ENCODE measurements around the gene GRM4.

Gene GRM4

GRCh38 chr6:33994472-33995308, 151.2 kb downstream of the GRM4 start:
- no peak for DNase-seq (ENCODE audit: low read depth, low spot score)
- Histone ChIP-seq H3K27ac (peak overlapping the region; percentile 58; the same call in 1 of the 2 replicates), H3K9ac (ENCODE audit: insufficient read length) (peak overlapping the region; percentile 51), H3K36me3 (ENCODE audit: insufficient read depth, low read length) (no peaks in the 10 kb centered on the region), H3K9me3 (ENCODE audit: low read depth, low read length) (no peaks in the 10 kb centered on the region; the same call in 1 of the 2 replicates), H3K4me3 (peak overlapping the region; percentile 61)
- TF ChIP-seq FOXP2 (optimal IDR thresholded peaks at IDR 0.05; ENCODE audit: control extremely low read depth, extremely low read length, insufficient read depth) (no peak), EZH2 (IDR thresholded peaks at IDR 0.05) (no peak), POLR2AphosphoS5 (IDR thresholded peaks at IDR 0.05; ENCODE audit: borderline replicate concordance, low read depth, low read length) (no peak)

- DNase-seq (ENCODE audit: low read depth, low spot score), result no peak
- H3K27ac ChIP-seq, result no peak overlapping the region
These were observed 152.0 kb downstream of the GRM4 start for GRCh38 chr6:33993653-33994471.

GRCh38 chr6:33993091-33993490, 152.8 kb downstream of the GRM4 start:
- Histone ChIP-seq H3K27ac (no peak overlapping the region), H3K4me3 (no peak overlapping the region), H3K36me3 (ENCODE audit: insufficient read depth, low read length) (no peaks in the 10 kb centered on the region), H3K9ac (ENCODE audit: insufficient read length) (no peak overlapping the region), H3K9me3 (ENCODE audit: low read depth, low read length) (no peaks in the 10 kb centered on the region; the same call in 1 of the 2 replicates)
- no peak for DNase-seq (ENCODE audit: low read depth, low spot score)
- TF ChIP-seq EZH2 (IDR thresholded peaks at IDR 0.05) (no peak), POLR2AphosphoS5 (IDR thresholded peaks at IDR 0.05; ENCODE audit: borderline replicate concordance, low read depth, low read length) (no peak), FOXP2 (optimal IDR thresholded peaks at IDR 0.05; ENCODE audit: control extremely low read depth, extremely low read length, insufficient read depth) (no peak)

More at GRCh38 chr6:33993653-33994471, 152.0 kb downstream of the GRM4 start:
- no peaks in the 10 kb centered on the region for H3K36me3 ChIP-seq (ENCODE audit: insufficient read depth, low read length)
- TF ChIP-seq FOXP2 (optimal IDR thresholded peaks at IDR 0.05; ENCODE audit: control extremely low read depth, extremely low read length, insufficient read depth) (no peak), POLR2AphosphoS5 (IDR thresholded peaks at IDR 0.05; ENCODE audit: borderline replicate concordance, low read depth, low read length) (no peak), EZH2 (IDR thresholded peaks at IDR 0.05) (no peak)
- no peak overlapping the region for H3K9ac ChIP-seq (ENCODE audit: insufficient read length)
- H3K9me3 ChIP-seq (ENCODE audit: low read depth, low read length), result no peaks in the 10 kb centered on the region; the same call in 1 of the 2 replicates
- H3K4me3 ChIP-seq, result no peak overlapping the region

- no peak for DNase-seq (ENCODE audit: low read depth, low spot score)
- no peaks in the 10 kb centered on the region for H3K36me3 ChIP-seq (ENCODE audit: insufficient read depth, low read length)
- no peak overlapping the region for H3K4me3 ChIP-seq
- TF ChIP-seq POLR2AphosphoS5 (IDR thresholded peaks at IDR 0.05; ENCODE audit: borderline replicate concordance, low read depth, low read length) (no peak), FOXP2 (optimal IDR thresholded peaks at IDR 0.05; ENCODE audit: control extremely low read depth, extremely low read length, insufficient read depth) (no peak), EZH2 (IDR thresholded peaks at IDR 0.05) (no peak)
- no peak overlapping the region for H3K27ac ChIP-seq
- H3K9me3 ChIP-seq (ENCODE audit: low read depth, low read length), result no peaks in the 10 kb centered on the region; the same call in 1 of the 2 replicates
- H3K9ac ChIP-seq (ENCODE audit: insufficient read length), result no peak overlapping the region
These were observed 153.7 kb downstream of the GRM4 start for GRCh38 chr6:33992191-33992590.

GRCh38 chr6:33991610-33992009, 154.3 kb downstream of the GRM4 start:
- DNase-seq (ENCODE audit: low read depth, low spot score), result no peak
- TF ChIP-seq POLR2AphosphoS5 (IDR thresholded peaks at IDR 0.05; ENCODE audit: borderline replicate concordance, low read depth, low read length) (no peak), EZH2 (IDR thresholded peaks at IDR 0.05) (no peak), FOXP2 (optimal IDR thresholded peaks at IDR 0.05; ENCODE audit: control extremely low read depth, extremely low read length, insufficient read depth) (no peak)
- no peak overlapping the region for H3K4me3 ChIP-seq
- H3K9ac ChIP-seq (ENCODE audit: insufficient read length), result no peak overlapping the region
- no peaks in the 10 kb centered on the region for H3K9me3 ChIP-seq (ENCODE audit: low read depth, low read length)
- H3K36me3 ChIP-seq (ENCODE audit: insufficient read depth, low read length), result no peaks in the 10 kb centered on the region
- H3K27ac ChIP-seq, result no peak overlapping the region

DNA sequence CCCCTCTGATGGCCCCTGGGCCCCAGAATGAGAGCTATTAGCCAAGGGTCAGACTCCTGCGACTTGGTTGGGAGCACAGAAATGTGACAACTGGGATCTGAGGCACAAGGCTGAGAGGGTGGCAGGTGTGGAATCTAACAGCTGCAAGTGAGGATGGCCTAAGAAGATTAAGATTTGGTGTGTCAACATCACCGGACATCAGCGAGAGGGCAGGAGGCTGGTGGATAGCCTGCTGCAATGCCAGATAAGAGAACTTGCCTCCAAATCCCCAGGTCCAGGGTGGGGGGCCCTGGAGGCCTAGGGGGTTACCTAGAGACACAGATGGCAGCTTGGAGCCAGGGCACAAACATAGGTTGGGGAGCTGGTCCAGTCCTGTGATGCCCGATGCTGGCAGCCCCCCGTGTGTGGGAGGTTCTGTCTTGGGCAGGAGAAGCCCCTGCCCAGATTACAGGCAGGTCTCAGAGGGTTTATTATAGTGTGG, 155.8 kb downstream of the GRM4 start:
- no peak overlapping the region for H3K27ac ChIP-seq
- no peaks in the 10 kb centered on the region for H3K36me3 ChIP-seq (ENCODE audit: insufficient read depth, low read length)
- no peaks in the 10 kb centered on the region for H3K9me3 ChIP-seq (ENCODE audit: low read depth, low read length)
- no peak for TF ChIP-seq POLR2AphosphoS5 (IDR thresholded peaks at IDR 0.05; ENCODE audit: borderline replicate concordance, low read depth, low read length)
- no peak for TF ChIP-seq EZH2 (IDR thresholded peaks at IDR 0.05)
- H3K4me3 ChIP-seq, result no peak overlapping the region
- no peak overlapping the region for H3K9ac ChIP-seq (ENCODE audit: insufficient read length)
- no peak for DNase-seq (ENCODE audit: low read depth, low spot score)

DNA sequence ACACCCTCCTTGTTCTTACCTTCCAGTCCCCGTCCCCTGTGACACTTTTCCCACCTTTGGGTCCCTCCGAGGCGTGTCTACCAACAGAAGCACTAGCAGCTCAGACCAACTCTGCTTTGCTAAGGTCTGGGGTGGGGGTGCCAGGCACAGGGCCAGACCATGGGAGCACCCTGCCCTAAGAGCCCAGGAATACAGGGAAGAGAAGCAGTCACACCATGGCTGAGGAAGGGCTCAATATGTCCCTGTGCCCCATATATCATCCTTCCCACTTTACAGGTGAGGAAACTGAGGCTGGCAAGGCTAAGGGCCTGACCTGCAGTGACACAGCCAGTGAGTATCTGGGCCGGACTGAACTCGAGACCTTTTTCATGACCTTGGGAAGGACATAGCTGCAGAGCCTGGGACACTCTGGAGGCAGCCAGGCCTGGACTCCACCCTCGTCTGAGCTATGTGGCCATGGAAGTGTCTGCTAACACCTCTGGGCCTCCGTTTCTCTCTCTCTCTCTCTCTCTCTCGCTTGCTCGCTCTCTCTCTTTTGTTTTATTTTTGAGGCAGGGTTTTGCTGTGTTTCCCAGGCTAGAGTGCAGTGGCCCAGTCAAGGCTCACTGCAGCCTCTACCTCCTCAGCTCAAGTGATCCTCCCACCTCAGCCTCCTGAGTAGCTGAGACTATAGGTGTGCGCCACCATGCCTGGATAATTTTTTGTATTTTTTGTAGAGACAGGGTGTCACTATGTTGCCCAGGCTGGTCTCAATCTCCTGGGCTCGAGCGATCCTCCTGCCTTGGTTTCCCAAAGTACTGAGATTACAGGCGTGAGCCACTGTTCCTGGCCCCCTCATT, 156.7 kb downstream of the GRM4 start:
- H3K9me3 ChIP-seq (ENCODE audit: low read depth, low read length), result no peaks in the 10 kb centered on the region
- TF ChIP-seq FOXP2 (optimal IDR thresholded peaks at IDR 0.05; ENCODE audit: control extremely low read depth, extremely low read length, insufficient read depth) (no peak), EZH2 (IDR thresholded peaks at IDR 0.05) (no peak), POLR2AphosphoS5 (IDR thresholded peaks at IDR 0.05; ENCODE audit: borderline replicate concordance, low read depth, low read length) (no peak)
- no peak for DNase-seq (ENCODE audit: low read depth, low spot score)
- H3K4me3 ChIP-seq, result no peak overlapping the region
- no peak overlapping the region for H3K9ac ChIP-seq (ENCODE audit: insufficient read length)
- H3K36me3 ChIP-seq (ENCODE audit: insufficient read depth, low read length), result no peaks in the 10 kb centered on the region
- no peak overlapping the region for H3K27ac ChIP-seq

All from SK-N-MC (cell line).